BLaER1 treated with 17β-estradiol and CSF1 and Interleukin-3, amounts not matched to agents 10 nM and 100 nM (cell line): ENCODE results near the gene HIBADH.
"Not testable (repeated sequence)": the region's sequence is repeated elsewhere in the genome, so short reads cannot be mapped to it uniquely, and the experiment has no call there.

ENCODE experiments used
- H3K27ac ChIP-seq, 11 experiments: shearing (Covaris generic); formaldehyde crosslinking; 2 replicates each; pipeline ENCODE4 v1.8.1; 2022
- H3K27me3 ChIP-seq, 11 experiments: shearing (Covaris generic); formaldehyde crosslinking; 2 replicates each; pipeline ENCODE4 v1.8.1; 2022
- H3K36me3 ChIP-seq, 11 experiments: shearing (Covaris generic); formaldehyde crosslinking; 2 replicates each; pipeline ENCODE4 v1.8.1; 2022
- H3K4me1 ChIP-seq, 10 experiments: shearing (Covaris generic); formaldehyde crosslinking; 2 replicates each; pipeline ENCODE4 v1.8.1; 2022
- H3K4me2 ChIP-seq, 11 experiments: shearing (Covaris generic); formaldehyde crosslinking; 2 replicates each; pipeline ENCODE4 v1.8.1; 2022
- H3K4me3 ChIP-seq, 10 experiments: shearing (Covaris generic); formaldehyde crosslinking; 2 replicates each; pipeline ENCODE4 v1.8.1; 2022
- H3K9ac ChIP-seq, 11 experiments: shearing (Covaris generic); formaldehyde crosslinking; 2 replicates each; pipeline ENCODE4 v1.8.1; 2022
- H3K9me3 ChIP-seq, 11 experiments: shearing (Covaris generic); formaldehyde crosslinking; replicated peaks in 1 of 11; 2 replicates each; pipeline ENCODE4 v1.8.1; 2022
- H4K20me1 ChIP-seq, 11 experiments: shearing (Covaris generic); formaldehyde crosslinking; 2 replicates each; pipeline ENCODE4 v1.8.1; 2022
- Cebpa-rat ChIP-seq, 11 experiments: shearing (Covaris generic); IDR thresholded peaks; 2 replicates each; pipeline ENCODE4 v1.8.1; 2022

Gene HIBADH

GRCh38 chr7:27650283-27650682, 12.4 kb downstream of the HIBADH start:
- Histone ChIP-seq H3K9ac (no peak overlapping the region), H3K36me3 (peaks cover 5 to 57% (median 35%) of the 10 kb centered on the region in 11 experiments; a peak in 17 of 22 replicates)

GRCh38 chr7:27647489-27647888, 15.2 kb downstream of the HIBADH start:
- Histone ChIP-seq H3K4me1 (no peaks in the 10 kb centered on the region), H3K9ac (no peak overlapping the region), H3K9me3 (0 out of 22 replicates have a peak, but pooled peaks cover 0 to 5% (median 0%) of the 10 kb centered on the region in 11 experiments), H3K4me2 (no peak overlapping the region), H3K27ac (no peak overlapping the region), H3K27me3 (no peaks in the 10 kb centered on the region), H3K4me3 (no peak overlapping the region), H4K20me1 (no peaks in the 10 kb centered on the region), H3K36me3 (peaks cover 12 to 59% (median 38%) of the 10 kb centered on the region in 11 experiments; a peak in 17 of 22 replicates)
- no peak for TF ChIP-seq Cebpa-rat (IDR thresholded peaks at IDR 0.05)

More at GRCh38 chr7:27650283-27650682, 12.4 kb downstream of the HIBADH start:
- Histone ChIP-seq H3K27me3 (no peaks in the 10 kb centered on the region), H3K4me3 (no peak overlapping the region), H3K4me2 (no peak overlapping the region), H3K4me1 (no peaks in the 10 kb centered on the region), H4K20me1 (no peaks in the 10 kb centered on the region), H3K9me3 (no peaks in the 10 kb centered on the region), H3K27ac (no peak overlapping the region)
- TF ChIP-seq Cebpa-rat (IDR thresholded peaks at IDR 0.05), result no peak

- H3K9me3 ChIP-seq, result 0 out of 22 replicates have a peak, but pooled peaks cover 0 to 5% (median 0%) of the 10 kb centered on the region in 11 experiments
- H3K36me3 ChIP-seq, result peaks cover 12 to 55% (median 34%) of the 10 kb centered on the region in 11 experiments; a peak in 17 of 22 replicates
- H3K4me1 ChIP-seq, result no peaks in the 10 kb centered on the region
- H3K27me3 ChIP-seq, result no peaks in the 10 kb centered on the region
- no peak overlapping the region for H3K4me3 ChIP-seq
- H4K20me1 ChIP-seq, result no peaks in the 10 kb centered on the region
- H3K4me2 ChIP-seq, result no peak overlapping the region
- no peak overlapping the region for H3K9ac ChIP-seq
- no peak for TF ChIP-seq Cebpa-rat (IDR thresholded peaks at IDR 0.05)
- H3K27ac ChIP-seq, result no peak overlapping the region
These were observed 15.6 kb downstream of the HIBADH start for GRCh38 chr7:27647046-27647445.

DNA sequence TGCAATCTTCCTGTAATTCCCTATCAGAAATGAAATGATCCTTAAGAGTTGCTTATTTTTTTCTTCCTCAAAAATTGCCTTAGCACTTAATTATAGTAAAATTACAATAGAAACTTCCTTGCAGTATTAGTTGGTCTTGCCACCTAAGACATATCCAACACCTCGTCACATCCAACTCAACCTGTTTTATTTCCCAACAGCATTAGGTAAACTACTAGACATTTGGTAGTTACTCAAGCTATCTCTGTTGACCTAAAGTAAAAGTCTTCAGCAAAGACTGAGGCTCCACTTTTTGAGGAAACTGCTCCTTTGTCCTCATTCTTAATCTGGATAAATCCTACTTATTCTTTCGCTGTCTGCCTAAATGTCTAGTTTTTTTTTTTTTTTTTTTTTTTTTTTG, 20.4 kb downstream of the HIBADH start:
- Histone ChIP-seq H4K20me1 (no peaks in the 10 kb centered on the region), H3K36me3 (peaks cover 8 to 50% (median 23%) of the 10 kb centered on the region in 11 experiments; a peak in 18 of 22 replicates), H3K27ac (no peak overlapping the region), H3K9me3 (peaks cover 0 to 13% (median 5%) of the 10 kb centered on the region in 11 experiments; a peak in 3 of 22 replicates), H3K4me2 (no peak overlapping the region), H3K4me1 (peaks cover 0 to 11% (median 0%) of the 10 kb centered on the region in 10 experiments; a peak in 5 of 20 replicates), H3K27me3 (no peaks in the 10 kb centered on the region), H3K9ac (no peak overlapping the region), H3K4me3 (no peak overlapping the region)
- TF ChIP-seq Cebpa-rat (IDR thresholded peaks at IDR 0.05), result no peak

- H3K27ac ChIP-seq, result no peak overlapping the region
- H3K4me3 ChIP-seq, result no peak overlapping the region
- H3K4me1 ChIP-seq, result peaks cover 0 to 11% (median 0%) of the 10 kb centered on the region in 10 experiments; a peak in 5 of 20 replicates
- no peak for TF ChIP-seq Cebpa-rat (IDR thresholded peaks at IDR 0.05)
- H3K36me3 ChIP-seq, result peaks cover 3 to 44% (median 18%) of the 10 kb centered on the region in 11 experiments; a peak in 18 of 22 replicates
- H3K9me3 ChIP-seq, result peaks cover 0 to 13% (median 5%) of the 10 kb centered on the region in 11 experiments; a peak in 3 of 22 replicates
- H4K20me1 ChIP-seq, result no peaks in the 10 kb centered on the region
- no peaks in the 10 kb centered on the region for H3K27me3 ChIP-seq
- H3K9ac ChIP-seq, result no peak overlapping the region
- H3K4me2 ChIP-seq, result no peak overlapping the region; a peak in 1 of 22 replicates
These were observed 21.0 kb downstream of the HIBADH start for GRCh38 chr7:27641581-27642230.

- Histone ChIP-seq H4K20me1 (no peaks in the 10 kb centered on the region), H3K4me2 (peak overlapping the region in 3 of 11 experiments; percentile 8 to 58 (median 36); a peak in 2 of 22 replicates), H3K9ac (no peak overlapping the region), H3K27ac (no peak overlapping the region), H3K27me3 (no peaks in the 10 kb centered on the region), H3K4me3 (no peak overlapping the region), H3K36me3 (peaks cover 0 to 38% (median 16%) of the 10 kb centered on the region in 11 experiments; a peak in 14 of 22 replicates), H3K4me1 (peaks cover 0 to 11% (median 0%) of the 10 kb centered on the region in 10 experiments; a peak in 5 of 20 replicates), H3K9me3 (peaks cover 0 to 13% (median 5%) of the 10 kb centered on the region in 11 experiments; a peak in 3 of 22 replicates)
- TF ChIP-seq Cebpa-rat (IDR thresholded peaks at IDR 0.05), result no peak
These were observed 21.7 kb downstream of the HIBADH start for GRCh38 chr7:27640884-27641574.

- Histone ChIP-seq H3K36me3 (peaks cover 0 to 31% (median 17%) of the 10 kb centered on the region in 11 experiments; a peak in 15 of 22 replicates), H3K27me3 (no peaks in the 10 kb centered on the region), H3K4me2 (no peak overlapping the region), H4K20me1 (no peaks in the 10 kb centered on the region), H3K4me1 (peaks cover 0 to 11% (median 0%) of the 10 kb centered on the region in 10 experiments; a peak in 5 of 20 replicates), H3K4me3 (no peak overlapping the region), H3K9me3 (peaks cover 0 to 12% (median 5%) of the 10 kb centered on the region in 11 experiments; a peak in 3 of 22 replicates), H3K9ac (no peak overlapping the region), H3K27ac (no peak overlapping the region)
- TF ChIP-seq Cebpa-rat (IDR thresholded peaks at IDR 0.05), result no peak
These were observed 22.8 kb downstream of the HIBADH start for GRCh38 chr7:27639851-27640250.

- not testable (repeated sequence) for H3K4me3 ChIP-seq, H3K27ac ChIP-seq, H3K9me3 ChIP-seq, H3K9ac ChIP-seq, H3K27me3 ChIP-seq, H4K20me1 ChIP-seq, H3K4me2 ChIP-seq
- peaks cover 0 to 31% (median 18%) of the 10 kb centered on the region in 11 experiments; a peak in 15 of 22 replicates for H3K36me3 ChIP-seq
- H3K4me1 ChIP-seq, result peaks cover 0 to 11% (median 0%) of the 10 kb centered on the region in 10 experiments; a peak in 5 of 20 replicates
These were observed 23.6 kb downstream of the HIBADH start for GRCh38 chr7:27639048-27639447.
